Iris pigment epithelial cell (primary cell): ENCODE measurements around the gene ZBTB5.
A peak's percentile ranks its signal among the peaks of the same experiment; 100 is the strongest.
"Not testable (repeated sequence)": the region's sequence is repeated elsewhere in the genome, so short reads cannot be mapped to it uniquely, and the experiment has no call there.

Experiments
- DNase-seq: peaks from one replicate; pipeline ENCODE4 v3.0.0-alpha.2; 2011; ENCODE audit warnings: low read depth

Gene ZBTB5

DNA sequence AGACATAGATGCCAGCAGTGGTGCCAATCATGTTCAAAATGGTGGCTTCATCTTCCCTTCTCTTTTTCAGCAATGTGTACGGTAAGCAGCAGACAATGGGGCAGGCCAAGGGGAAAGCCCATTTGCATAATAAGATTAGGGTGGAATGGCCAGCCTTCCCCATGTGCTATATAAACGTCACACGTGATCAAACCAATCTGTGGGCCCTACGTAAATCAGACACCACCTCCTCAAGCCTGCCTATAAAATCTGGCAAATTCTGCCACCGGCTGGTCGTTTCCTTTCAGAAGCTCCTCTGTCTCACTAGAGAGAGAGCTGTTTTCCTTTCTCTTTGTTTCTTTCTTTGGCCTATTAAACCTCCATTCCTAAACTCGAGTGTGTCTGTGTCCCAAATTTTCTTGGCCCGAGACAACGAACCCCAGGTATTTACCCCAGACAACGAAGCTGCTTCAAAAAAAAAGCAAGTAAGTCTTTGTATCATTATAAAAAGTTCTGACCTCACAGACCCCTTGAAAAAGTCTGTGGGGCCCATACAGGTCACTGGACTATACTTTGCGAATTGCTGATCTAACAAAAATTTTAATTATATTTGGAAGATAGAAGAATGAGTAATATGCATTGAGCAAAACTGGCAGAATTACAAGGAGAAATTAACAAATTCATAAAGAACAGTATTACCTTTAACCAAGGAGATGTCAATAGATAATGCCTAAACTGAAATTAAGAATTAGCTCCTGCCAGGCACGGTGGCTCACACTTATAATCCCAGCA lies 15.2 kb downstream of the ZBTB5 start:
- no peak for DNase-seq

- no peak for DNase-seq
Measured at GRCh38 chr9:37447111-37447510, 18.1 kb downstream of the ZBTB5 start.

GRCh38 chr9:37446401-37446800 lies 18.8 kb downstream of the ZBTB5 start:
- peak; percentile 16 for DNase-seq

GRCh38 chr9:37445832-37446231 lies 19.4 kb downstream of the ZBTB5 start:
- no peak for DNase-seq

- DNase-seq, result no peak
Measured at GRCh38 chr9:37444890-37445289, 20.4 kb downstream of the ZBTB5 start.

DNA sequence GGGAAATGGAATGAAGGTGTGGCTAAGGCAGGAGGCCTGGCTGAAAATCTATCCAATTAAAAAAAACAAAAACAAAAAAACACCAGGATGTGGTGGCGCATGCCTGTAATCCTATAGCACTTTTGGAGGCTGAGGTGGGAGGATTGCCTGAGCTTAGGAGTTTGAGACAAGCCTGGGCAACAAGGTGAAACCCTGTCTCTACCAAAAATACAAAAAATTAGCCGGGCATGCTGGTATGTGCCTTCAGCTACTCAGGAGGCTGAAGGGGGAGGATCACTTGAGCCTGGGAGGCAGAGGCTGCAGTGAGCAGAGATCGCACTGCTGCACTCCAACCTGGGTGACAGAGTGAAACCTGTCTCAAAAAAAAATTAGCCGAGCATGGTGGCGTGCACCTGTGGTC lies 21.7 kb downstream of the ZBTB5 start:
- no peak for DNase-seq

DNA sequence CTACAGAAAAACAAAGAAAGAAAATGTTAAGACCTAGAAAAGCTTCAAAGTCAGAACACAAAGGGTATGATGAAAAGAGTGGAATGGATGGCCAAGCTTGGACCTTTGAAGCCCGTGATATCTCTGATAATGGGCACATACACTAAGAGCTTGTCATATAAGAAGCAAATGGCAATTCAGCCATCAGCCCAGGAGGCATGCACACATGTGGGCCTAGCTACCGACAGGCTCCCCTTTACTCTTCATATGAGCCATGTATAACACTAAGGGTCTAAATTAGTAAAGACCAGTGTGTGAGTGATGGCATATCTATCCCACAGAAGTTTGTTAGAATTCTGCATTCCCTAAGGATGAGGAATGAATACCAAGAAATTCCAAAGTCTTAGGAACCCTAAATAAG lies 22.7 kb downstream of the ZBTB5 start:
- DNase-seq, result no peak

DNA sequence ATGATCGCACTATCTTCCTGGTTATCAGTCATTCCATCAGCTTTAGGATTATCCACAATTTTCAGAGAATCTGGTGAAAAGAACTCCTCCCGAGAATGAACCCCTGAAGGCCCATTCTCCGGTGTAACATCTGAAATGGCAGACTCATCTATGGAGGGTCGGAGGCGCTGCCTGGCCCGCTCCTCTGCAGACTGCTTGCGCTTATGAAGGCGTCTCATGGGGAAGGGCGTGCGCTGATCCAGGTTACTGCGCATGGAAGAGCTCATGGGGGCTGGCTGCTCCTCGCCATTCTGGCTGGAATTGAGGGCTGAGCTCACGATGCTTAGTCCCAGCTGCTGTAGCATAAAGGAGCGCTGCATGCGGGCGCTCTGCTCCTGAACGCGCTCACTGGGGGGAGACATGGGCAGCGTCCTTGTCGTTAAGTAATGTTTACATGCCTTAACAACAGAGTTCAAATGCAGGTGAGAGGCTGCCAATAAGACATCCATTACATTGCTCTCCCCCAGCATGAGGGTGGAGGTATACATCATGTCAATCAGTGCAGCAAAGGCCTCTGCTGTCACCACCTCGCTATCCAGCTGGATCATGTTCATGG lies 23.4 kb downstream of the ZBTB5 start:
- no peak for DNase-seq

DNA sequence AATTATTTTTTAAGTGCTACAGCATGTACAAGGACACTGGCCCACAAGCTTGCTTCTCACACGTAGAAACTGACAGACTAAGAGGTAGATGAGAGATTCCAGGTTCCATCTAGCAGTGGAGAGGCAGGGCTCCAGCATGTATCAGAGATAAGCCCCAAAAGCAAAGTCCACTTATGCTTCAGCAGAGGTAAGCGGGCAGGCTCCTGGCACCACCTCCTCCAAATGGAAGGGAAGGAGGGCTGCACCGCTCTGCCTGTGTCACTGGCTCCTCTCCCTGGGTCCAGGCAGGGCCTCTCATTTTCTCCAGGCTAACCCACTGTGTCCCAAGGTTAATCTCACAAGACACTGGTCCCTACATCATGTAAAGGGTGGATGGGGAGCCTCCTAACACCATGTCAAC lies 26.9 kb downstream of the ZBTB5 start:
- no peak for DNase-seq

- no peak for DNase-seq
Measured at GRCh38 chr9:37437621-37438020, 27.6 kb downstream of the ZBTB5 start.

DNA sequence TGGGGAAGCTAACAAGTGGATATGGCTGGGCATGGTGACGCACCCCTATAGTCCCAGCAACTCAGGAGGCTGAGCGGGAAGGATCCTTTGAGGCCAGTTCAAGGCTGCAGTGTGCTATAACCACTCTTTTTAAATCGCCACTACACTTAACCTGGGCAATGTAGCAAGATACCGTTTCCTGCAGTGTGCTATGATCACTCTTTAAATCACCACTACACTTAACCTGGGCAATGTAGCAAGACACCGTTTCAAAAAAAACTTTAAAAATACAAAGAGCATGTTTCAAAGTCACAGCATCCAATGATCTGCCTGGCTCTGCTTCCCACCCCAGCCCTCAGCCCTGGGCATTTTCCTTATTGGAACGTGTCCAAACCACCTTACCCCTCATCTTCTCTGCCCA lies 28.2 kb downstream of the ZBTB5 start:
- no peak for DNase-seq

- no peak for DNase-seq
Measured at GRCh38 chr9:37436540-37436939, 28.7 kb downstream of the ZBTB5 start.

DNA sequence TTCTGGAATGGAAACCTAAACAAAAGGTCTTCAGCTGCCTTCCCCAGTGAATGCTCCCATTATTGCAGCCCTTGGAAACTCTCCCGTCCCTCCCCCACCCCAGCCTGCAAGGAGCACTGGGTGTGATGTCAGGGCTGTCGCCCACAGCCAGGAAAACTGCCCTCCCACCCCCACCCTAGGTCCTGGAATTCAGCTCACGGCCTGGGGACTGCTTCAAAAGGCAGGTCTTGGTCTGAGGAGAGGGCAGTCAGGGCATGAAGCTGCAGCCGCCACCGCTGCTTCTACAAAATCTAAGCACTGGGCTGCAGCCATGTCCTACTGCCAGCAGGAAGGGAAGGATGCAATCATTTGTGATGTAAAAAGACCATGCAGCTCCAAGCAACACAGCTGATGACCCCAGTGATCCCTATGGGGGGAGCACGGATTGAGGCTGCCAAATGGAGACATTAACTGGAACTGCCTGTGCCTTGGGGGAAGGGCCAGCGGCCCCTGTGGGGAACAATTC lies 31.3 kb downstream of the ZBTB5 start:
- DNase-seq, result no peak

- DNase-seq, result no peak
Measured at GRCh38 chr9:37432020-37432419, 33.2 kb downstream of the ZBTB5 start.

DNA sequence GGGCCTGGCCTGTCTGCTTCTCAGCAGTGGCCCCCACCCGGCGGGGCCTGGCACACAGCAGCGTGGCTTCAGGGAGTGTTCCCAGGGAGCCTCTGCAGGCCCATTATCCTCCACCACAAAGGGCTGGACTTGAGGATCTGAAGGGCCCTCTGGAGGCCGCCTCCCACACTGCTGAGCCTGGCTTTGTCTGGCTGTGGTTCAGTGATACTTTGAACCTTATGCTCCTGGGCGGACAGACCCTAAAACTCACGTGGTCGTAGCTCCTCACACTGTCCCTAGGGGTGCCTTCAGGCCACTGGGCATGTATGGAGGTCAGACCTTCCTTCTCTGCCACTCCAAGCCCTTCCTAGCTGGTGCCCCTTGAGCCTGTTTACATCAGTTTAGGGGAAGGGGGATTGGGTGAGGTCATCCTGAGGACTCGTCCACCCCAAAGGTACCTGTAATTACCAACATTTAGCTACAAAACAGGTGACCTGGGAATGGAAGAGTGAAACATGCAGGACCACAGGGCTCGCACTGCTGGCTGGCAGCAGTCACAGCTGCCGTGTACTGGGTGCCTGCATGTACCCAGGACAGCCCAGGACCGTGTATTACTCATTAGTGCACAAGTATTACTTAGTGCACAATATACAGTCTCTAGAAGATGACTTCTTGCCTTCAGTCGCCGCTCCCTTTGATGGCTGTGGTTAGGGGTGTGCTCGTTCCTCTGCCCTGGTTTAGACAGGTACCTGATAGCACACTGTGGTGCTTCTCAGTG lies 34.2 kb downstream of the ZBTB5 start:
- DNase-seq, result peak; percentile 21

- DNase-seq, result no peak
Measured at GRCh38 chr9:37429441-37430285, 35.6 kb downstream of the ZBTB5 start.

- DNase-seq, result no peak
Measured at GRCh38 chr9:37428345-37428744, 36.9 kb downstream of the ZBTB5 start.

DNA sequence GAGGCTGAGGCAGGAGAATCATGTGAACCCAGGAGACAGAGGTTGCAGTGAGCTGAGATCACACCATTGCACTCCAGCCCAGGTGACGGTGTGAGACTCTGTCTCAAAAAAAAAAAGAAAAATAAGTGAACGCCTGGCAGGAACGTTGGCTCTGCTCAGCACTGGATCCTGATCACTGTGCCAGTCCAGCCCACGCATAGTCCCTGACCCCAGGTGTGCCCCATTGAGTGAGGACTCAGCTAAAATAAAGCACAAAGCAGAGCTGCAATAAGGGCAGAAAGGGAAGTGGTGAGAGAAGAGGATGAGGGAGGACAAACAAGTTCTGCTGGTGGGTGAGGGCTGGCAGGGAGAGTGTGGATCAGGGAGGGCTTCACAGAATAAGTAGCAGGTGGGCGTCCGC lies 38.4 kb downstream of the ZBTB5 start:
- no peak for DNase-seq

DNA sequence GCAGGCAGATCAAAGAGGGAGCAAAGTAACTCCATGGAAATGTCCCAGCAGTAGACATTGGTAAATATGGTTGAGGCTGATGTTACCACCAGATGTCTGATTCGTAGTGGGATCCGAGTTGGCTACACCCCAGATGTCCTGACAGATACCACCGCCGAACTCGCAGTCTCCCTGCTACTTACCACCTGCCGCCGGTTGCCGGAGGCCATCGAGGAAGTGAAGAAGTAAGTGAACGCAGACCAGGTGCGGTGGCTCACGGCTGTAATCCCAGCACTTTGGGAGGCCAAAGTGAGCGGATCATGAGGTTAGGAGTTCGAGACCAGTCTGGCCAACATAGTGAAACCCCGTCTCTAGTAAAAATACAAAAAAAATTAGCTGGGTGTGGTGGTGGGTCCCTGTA lies 38.8 kb downstream of the ZBTB5 start:
- DNase-seq, result not testable (repeated sequence)

- DNase-seq, result peak; percentile 14
Measured at GRCh38 chr9:37425298-37425752, 39.9 kb downstream of the ZBTB5 start.

GRCh38 chr9:37424686-37425297 lies 40.5 kb downstream of the ZBTB5 start:
- DNase-seq, result no peak
